Nephron (organoid): ENCODE measurements around the gene ZDHHC11.
"Not testable (repeated sequence)": the region's sequence is repeated elsewhere in the genome, so short reads cannot be mapped to it uniquely, and the experiment has no call there.

Experiments
- H3K27ac Mint-ChIP-seq, 3 experiments: 2 replicates each; pipeline ENCODE4 v1.8.0; 2020; ENCODE audit warnings: mixed read lengths in 3 of 3, mild to moderate bottlenecking in 2 of 3, moderate library complexity in 1 of 3
- H3K27me3 Mint-ChIP-seq: 2 replicates; pipeline ENCODE4 v1.8.0; 2021; ENCODE audit warnings: low read depth, mild to moderate bottlenecking, moderate library complexity, mixed read lengths
- H3K36me3 Mint-ChIP-seq: 2 replicates; pipeline ENCODE4 v1.8.0; 2020; ENCODE audit warnings: low read depth, mixed read lengths
- H3K4me1 Mint-ChIP-seq: 2 replicates; pipeline ENCODE4 v1.8.0; 2020; ENCODE audit warnings: mixed read lengths
- H3K4me3 Mint-ChIP-seq, 3 experiments: 2 replicates each; pipeline ENCODE4 v1.8.0; 2020; ENCODE audit warnings: mild to moderate bottlenecking in 3 of 3, mixed read lengths in 3 of 3, moderate library complexity in 2 of 3
- H3K9me3 Mint-ChIP-seq: 2 replicates; pipeline ENCODE4 v1.8.0; 2020; ENCODE audit warnings: mixed read lengths
- TF ChIP-seq, protein P1 (sequence below), 3 experiments: fragments of 200-600 bp; sonication (generic); IDR thresholded peaks; one replicate each; pipeline ENCODE4 v1.5.0; 2021; ENCODE audit warnings: antibody characterized with exemption in 3 of 3; ENCODE audit not compliant: unreplicated experiment in 3 of 3

Gene ZDHHC11

GRCh38 chr5:849651-850301 lies 1.0 kb downstream of the ZDHHC11 start:
- peaks cover 27% of the 10 kb centered on the region for H3K27me3 Mint-ChIP-seq
- no peaks in the 10 kb centered on the region for H3K36me3 Mint-ChIP-seq
- TF ChIP-seq, protein P1, sequence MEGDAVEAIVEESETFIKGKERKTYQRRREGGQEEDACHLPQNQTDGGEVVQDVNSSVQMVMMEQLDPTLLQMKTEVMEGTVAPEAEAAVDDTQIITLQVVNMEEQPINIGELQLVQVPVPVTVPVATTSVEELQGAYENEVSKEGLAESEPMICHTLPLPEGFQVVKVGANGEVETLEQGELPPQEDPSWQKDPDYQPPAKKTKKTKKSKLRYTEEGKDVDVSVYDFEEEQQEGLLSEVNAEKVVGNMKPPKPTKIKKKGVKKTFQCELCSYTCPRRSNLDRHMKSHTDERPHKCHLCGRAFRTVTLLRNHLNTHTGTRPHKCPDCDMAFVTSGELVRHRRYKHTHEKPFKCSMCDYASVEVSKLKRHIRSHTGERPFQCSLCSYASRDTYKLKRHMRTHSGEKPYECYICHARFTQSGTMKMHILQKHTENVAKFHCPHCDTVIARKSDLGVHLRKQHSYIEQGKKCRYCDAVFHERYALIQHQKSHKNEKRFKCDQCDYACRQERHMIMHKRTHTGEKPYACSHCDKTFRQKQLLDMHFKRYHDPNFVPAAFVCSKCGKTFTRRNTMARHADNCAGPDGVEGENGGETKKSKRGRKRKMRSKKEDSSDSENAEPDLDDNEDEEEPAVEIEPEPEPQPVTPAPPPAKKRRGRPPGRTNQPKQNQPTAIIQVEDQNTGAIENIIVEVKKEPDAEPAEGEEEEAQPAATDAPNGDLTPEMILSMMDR (IDR thresholded peaks at IDR 0.05; ENCODE audit: unreplicated experiment in 3 of 3), result no peak
- H3K4me3 Mint-ChIP-seq, result no peak overlapping the region
- no peaks in the 10 kb centered on the region for H3K9me3 Mint-ChIP-seq
- H3K27ac Mint-ChIP-seq, result no peak overlapping the region
- peaks cover 3% of the 10 kb centered on the region for H3K4me1 Mint-ChIP-seq

DNA sequence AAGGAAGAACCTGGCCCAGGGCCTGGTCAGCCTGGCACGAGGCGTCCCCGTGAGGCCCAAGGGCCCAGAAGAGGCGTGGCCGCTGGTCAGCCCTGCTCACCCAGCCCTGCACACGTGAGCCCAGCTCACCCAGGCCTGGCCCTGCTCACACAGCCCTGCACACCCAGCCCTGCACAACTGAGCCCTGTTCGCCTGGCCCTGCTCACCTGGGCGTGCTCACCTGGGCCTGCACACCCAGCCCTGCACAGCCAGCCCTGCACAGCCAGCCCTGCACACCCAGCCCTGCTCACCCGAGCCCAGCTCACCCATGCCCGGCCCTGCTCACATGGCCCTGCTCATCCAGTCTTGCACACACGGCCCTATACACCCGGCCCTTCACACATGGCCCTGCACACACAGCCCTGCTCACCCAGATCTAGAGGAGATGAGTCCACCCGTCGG lies 2.1 kb downstream of the ZDHHC11 start:
- no peaks in the 10 kb centered on the region for H3K9me3 Mint-ChIP-seq
- TF ChIP-seq, protein P1 (IDR thresholded peaks at IDR 0.05; ENCODE audit: unreplicated experiment in 3 of 3), result no peak
- H3K4me3 Mint-ChIP-seq, result no peak overlapping the region
- peaks cover 27% of the 10 kb centered on the region for H3K27me3 Mint-ChIP-seq
- peaks cover 5% of the 10 kb centered on the region for H3K4me1 Mint-ChIP-seq
- no peak overlapping the region for H3K27ac Mint-ChIP-seq
- H3K36me3 Mint-ChIP-seq, result no peaks in the 10 kb centered on the region

GRCh38 chr5:847736-848135 lies 3.0 kb downstream of the ZDHHC11 start:
- H3K4me1 Mint-ChIP-seq, H3K9me3 Mint-ChIP-seq, H3K27ac Mint-ChIP-seq: not testable (repeated sequence)

GRCh38 chr5:847212-847611 lies 3.6 kb downstream of the ZDHHC11 start:
- H3K9me3 Mint-ChIP-seq, H3K4me1 Mint-ChIP-seq, H3K27ac Mint-ChIP-seq, H3K36me3 Mint-ChIP-seq, H3K4me3 Mint-ChIP-seq: not testable (repeated sequence)
- peaks cover 23% of the 10 kb centered on the region for H3K27me3 Mint-ChIP-seq

More at GRCh38 chr5:847736-848135, 3.0 kb downstream of the ZDHHC11 start:
- not testable (repeated sequence) for H3K4me3 Mint-ChIP-seq, H3K36me3 Mint-ChIP-seq
- H3K27me3 Mint-ChIP-seq, result peaks cover 26% of the 10 kb centered on the region

DNA sequence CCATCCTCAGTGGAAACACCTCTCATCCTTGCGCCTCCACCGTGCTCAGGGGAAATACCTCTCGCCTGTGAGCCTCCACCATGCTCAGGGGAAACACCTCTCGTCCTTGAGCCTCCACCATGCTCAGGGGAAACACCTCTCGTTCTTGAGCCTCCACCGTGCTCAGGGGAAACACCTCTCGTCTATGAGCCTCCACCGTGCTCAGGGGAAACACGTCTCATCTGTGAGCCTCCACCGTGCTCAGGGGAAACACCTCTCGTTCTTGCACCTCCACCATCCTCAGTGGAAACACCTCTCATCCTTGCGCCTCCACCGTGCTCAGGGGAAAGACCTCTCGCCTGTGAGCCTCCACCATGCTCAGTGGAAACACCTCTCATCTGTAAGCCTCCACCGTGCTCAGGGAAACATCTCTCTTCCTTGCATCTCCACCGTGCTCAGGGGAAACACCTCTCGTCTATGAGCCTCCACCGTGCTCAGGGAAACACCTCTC lies 4.1 kb downstream of the ZDHHC11 start:
- not testable (repeated sequence) for H3K27ac Mint-ChIP-seq, H3K4me3 Mint-ChIP-seq, H3K36me3 Mint-ChIP-seq, H3K4me1 Mint-ChIP-seq, H3K9me3 Mint-ChIP-seq
- H3K27me3 Mint-ChIP-seq, result peaks cover 18% of the 10 kb centered on the region

DNA sequence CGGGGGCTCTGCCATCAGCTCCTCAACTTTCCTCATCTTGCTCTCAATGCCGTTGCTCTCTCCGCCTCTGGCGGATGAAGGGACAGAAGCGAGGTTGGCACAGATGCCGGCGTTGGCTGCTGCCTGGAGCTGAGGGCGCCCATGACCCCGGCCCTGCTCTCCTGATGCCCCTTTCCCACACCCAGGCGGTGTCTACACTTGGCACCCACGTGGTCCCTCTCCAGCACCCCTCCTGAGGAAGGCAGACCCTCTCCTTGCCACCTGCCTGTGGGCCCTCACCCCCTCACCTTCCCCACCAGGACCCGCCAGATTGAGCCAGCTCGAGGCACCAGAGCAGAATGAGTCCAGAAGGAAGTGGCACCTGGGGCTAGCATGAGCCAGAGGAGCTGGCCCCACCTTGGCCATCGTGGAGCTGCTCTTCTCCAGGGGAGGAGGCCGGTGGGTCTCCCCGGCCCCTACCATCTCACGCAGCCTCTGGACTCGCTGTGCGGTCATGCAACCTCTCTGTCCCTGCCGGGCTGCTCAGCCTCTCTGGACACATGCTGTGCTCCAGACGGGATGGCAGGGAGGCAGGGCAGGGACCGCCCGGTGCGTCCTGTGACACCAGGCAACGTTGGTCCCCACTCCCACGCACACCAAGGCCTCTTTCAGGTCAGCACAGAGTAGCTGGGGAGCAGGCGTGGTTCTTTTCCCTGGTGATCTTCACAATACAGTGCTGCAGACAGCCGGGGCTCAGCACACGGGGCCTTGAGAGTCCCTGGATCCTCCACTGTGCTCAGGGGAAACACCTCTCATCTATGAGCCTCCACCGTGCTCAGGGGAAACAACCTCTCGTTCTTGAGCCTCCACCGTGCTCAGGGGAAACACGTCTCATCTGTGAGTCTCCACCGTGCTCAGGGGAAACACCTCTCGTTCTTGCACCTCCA lies 4.8 kb downstream of the ZDHHC11 start:
- H3K27ac Mint-ChIP-seq, H3K4me1 Mint-ChIP-seq, H3K9me3 Mint-ChIP-seq, H3K4me3 Mint-ChIP-seq, H3K36me3 Mint-ChIP-seq: not testable (repeated sequence)
- peaks cover 14% of the 10 kb centered on the region for H3K27me3 Mint-ChIP-seq

DNA sequence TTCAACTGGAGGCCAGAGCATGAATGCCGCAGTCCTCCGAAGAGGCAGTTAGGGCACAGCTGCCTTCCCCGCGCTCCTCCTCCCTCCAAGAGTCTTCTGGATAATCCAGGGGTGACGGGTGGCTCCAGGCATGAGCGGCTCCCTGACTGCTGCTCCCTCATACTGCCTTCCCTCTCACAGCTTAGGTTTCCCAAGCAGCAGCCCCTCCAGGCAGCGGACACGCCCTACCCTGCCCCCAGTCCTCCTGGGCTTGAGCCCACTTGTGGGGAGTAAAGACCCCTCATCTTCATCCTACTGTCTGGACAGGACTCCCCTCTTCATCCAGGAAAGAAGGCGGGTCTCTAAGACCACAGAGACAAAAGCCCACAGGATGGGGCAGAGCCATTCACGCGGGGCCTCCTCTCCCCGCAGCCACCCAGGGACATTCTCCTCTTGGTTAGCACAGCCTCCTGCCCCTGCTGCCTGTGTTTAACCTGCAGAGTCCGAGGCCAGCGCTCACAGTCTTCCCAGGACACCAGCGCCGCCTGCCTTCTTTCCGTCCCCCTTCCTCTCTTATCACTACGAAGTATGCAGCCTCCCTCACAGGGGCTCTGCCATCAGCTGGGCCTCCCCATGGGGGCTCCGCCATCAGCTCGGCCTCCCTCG lies 5.6 kb downstream of the ZDHHC11 start:
- H3K4me1 Mint-ChIP-seq, H3K36me3 Mint-ChIP-seq, H3K9me3 Mint-ChIP-seq, H3K4me3 Mint-ChIP-seq, H3K27ac Mint-ChIP-seq: not testable (repeated sequence)
- peaks cover 14% of the 10 kb centered on the region for H3K27me3 Mint-ChIP-seq

GRCh38 chr5:844426-844825 lies 6.4 kb downstream of the ZDHHC11 start:
- H3K36me3 Mint-ChIP-seq, H3K4me1 Mint-ChIP-seq, H3K9me3 Mint-ChIP-seq, H3K27ac Mint-ChIP-seq, H3K4me3 Mint-ChIP-seq: not testable (repeated sequence)
- H3K27me3 Mint-ChIP-seq, result peaks cover 14% of the 10 kb centered on the region

DNA sequence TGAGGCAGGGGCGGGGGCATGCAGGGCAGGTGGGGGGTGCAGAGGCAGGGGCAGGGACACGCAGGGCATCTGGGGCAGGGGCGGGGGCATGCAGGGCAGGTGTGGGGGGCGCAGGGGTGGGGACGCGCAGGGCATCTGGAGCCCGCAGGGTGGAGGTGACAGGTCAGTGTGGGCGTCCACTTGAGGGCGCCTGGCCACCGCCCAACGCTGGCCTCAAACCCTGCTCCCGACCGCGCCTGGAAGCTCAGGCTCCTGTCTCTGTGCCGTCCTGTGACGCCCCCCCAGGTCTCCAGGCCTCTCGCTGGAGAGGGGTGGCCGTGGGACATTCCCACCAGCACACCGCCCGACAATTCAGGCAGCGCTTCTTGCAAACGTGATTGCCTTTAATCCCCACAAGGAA lies 6.9 kb downstream of the ZDHHC11 start:
- H3K4me3 Mint-ChIP-seq, H3K36me3 Mint-ChIP-seq, H3K9me3 Mint-ChIP-seq, H3K4me1 Mint-ChIP-seq, H3K27ac Mint-ChIP-seq: not testable (repeated sequence)
- H3K27me3 Mint-ChIP-seq, result peaks cover 14% of the 10 kb centered on the region

GRCh38 chr5:843371-843770 lies 7.4 kb downstream of the ZDHHC11 start:
- H3K27me3 Mint-ChIP-seq, result peaks cover 14% of the 10 kb centered on the region
- H3K36me3 Mint-ChIP-seq, H3K27ac Mint-ChIP-seq, H3K9me3 Mint-ChIP-seq, H3K4me3 Mint-ChIP-seq, H3K4me1 Mint-ChIP-seq: not testable (repeated sequence)

DNA sequence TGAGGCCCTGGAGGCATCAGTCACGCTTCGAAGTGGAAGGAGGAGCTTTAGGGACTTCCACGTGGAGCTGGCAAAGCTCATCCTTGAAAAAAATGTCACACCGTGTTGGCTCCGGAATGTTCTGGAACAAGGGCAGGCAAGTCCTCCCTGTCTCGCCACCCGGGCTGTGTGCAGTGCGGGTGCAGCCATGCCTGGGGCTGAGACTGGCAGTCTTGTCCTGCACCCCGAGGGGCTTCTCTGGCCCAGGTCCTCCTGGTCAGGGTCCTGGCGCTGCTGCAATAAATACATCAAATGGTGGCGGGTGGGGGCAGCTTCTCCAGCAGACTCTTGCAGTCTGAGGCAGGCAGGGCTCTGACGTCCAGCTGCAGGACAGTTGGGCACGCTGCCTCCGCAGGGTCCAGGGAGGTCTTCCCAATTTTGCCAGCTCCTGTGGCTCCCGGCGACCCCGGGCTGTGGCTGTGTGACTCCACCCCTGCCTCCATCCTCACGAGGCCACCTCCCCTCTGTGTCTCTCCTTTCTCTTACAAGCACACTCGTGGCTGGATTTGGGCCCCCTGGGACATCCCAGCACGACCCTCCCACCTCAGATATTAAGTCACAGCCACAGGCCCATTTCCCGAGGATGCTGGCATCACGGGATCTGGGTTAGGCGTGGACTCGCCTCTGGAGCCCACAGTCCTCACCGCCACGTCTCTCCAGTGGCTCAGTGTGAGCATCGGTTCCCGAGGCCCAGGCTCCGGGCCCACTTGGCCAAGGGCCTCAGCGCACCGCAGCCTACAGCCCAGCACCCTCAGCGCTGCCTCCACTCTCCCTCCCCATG lies 8.2 kb downstream of the ZDHHC11 start:
- not testable (repeated sequence) for H3K27ac Mint-ChIP-seq, H3K4me3 Mint-ChIP-seq, H3K36me3 Mint-ChIP-seq, H3K4me1 Mint-ChIP-seq, H3K9me3 Mint-ChIP-seq
- peaks cover 14% of the 10 kb centered on the region for H3K27me3 Mint-ChIP-seq
